Right lobe of liver (tissue), 6 donors: Measurements from ENCODE around the gene PPP3R1. TPM values are rescaled to one million over a fixed set of nuclear protein-coding genes. Genes with fewer than 3 reads are reported as not detected.

ENCODE experiments used
- ATAC-seq, 4 donors: fragments of 200-7000 bp; cut with Tn5 transposase; one replicate each; pipeline ENCODE4 v1.9.1; 2020; ENCODE audit warnings: mild to moderate bottlenecking in 4 of 4, moderate library complexity in 4 of 4
- DNase-seq, 3 donors: peaks; one replicate each; pipeline ENCODE4 v3.0.0-alpha.2; 2020
- H3K27ac ChIP-seq, 3 donors: fragments of 200-600 bp; one replicate each; pipeline ENCODE4 v1.8.0; 2022
- H3K27me3 ChIP-seq, 2 donors: fragments of 200-600 bp; one replicate each; pipeline ENCODE4 v1.8.0; 2022
- H3K36me3 ChIP-seq, 4 donors: fragments of 200-600 bp; sonication (generic) in 1 of 4; one replicate each; pipeline versions ENCODE4 v1.5.1 to v1.8.0; 2017 to 2022; ENCODE audit warnings: control low read depth in 1 of 4
- H3K4me1 ChIP-seq, 4 donors: fragments of 200-600 bp; sonication (generic) in 1 of 4; one replicate each; pipeline versions ENCODE4 v1.5.1 to v1.8.0; 2017 to 2022; ENCODE audit warnings: control low read depth in 1 of 4
- H3K4me3 ChIP-seq, 3 donors: fragments of 200-600 bp; one replicate each; pipeline ENCODE4 v1.8.0; 2022
- H3K9me3 ChIP-seq, 4 donors: fragments of 200-600 bp; sonication (generic) in 1 of 4; one replicate each; pipeline versions ENCODE4 v1.5.1 to v1.8.0; 2017 to 2022; ENCODE audit warnings: control low read depth in 1 of 4
- POLR2A ChIP-seq: fragments of 450-650 bp; IDR thresholded peaks from one replicate; pipeline ENCODE4 v1.6.1; 2017; ENCODE audit warnings: antibody characterized with exemption, mild to moderate bottlenecking
- WGBS: methylation state at CpG from one replicate; pipeline ENCODE4 v1.1.6; 2018; ENCODE audit warnings: low coverage, low lambda C conversion rate; ENCODE audit not compliant: insufficient coverage; ENCODE audit errors: missing lambda C conversion rate; 5-methylcytosine and 5-hydroxymethylcytosine counted together
- intact Hi-C, 2 donors: fragments of 100-400 bp; cut with DNase I; formaldehyde crosslinking; loops; one replicate each; pipeline versions ENCODE4 v1.11.2 to v1.14.1; 2022
- long read RNA-seq: library from polyadenylated mRNA; unstranded; transcript quantifications from one replicate; pipeline ENCODE4 v2.0.0, GENCODE V29; 2019
- total RNA-seq, 6 experiments: library from RNA; depleted of rRNA in 2 of 6; stranded (reverse); fragments of >200 nt in 2 of 6; fragmentation: NEBNext Ultra II Directional in 3 of 6; extraction: Animal tissue kit (Norgen Biotek cat#: 25700) in 3 of 6; gene quantifications; one replicate each; pipeline versions ENCODE4 v1.1.0 to v1.2.4, GENCODE V29; 2016 to 2023
- TF ChIP-seq, protein P1 (sequence below), 4 donors: fragments of 200-600 bp in 3 of 4; fragments of 450-650 bp in 1 of 4; IDR thresholded peaks; one replicate each; pipeline versions ENCODE4 v1.5.1 to v1.8.0; 2016 to 2022; ENCODE audit warnings: antibody characterized with exemption in 4 of 4, mild to moderate bottlenecking in 2 of 4
- donor health status: DM: no; HTN: yes; CAD: no.
- donor health status: DM: no; HTN: no; CAD: no.
- donor health status: DM: no; HTN: no; CAD: no.
- donor health status: DM: no; HTN: yes; CAD: no.
- donor health status: DM: no; HTN: yes; CAD: no.

Gene PPP3R1, protein sequence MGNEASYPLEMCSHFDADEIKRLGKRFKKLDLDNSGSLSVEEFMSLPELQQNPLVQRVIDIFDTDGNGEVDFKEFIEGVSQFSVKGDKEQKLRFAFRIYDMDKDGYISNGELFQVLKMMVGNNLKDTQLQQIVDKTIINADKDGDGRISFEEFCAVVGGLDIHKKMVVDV
- total RNA-seq = 10 to 100 TPM; 21.0 to 37.9 (median 27.2) TPM
- long read RNA-seq = 0 reads

DNA sequence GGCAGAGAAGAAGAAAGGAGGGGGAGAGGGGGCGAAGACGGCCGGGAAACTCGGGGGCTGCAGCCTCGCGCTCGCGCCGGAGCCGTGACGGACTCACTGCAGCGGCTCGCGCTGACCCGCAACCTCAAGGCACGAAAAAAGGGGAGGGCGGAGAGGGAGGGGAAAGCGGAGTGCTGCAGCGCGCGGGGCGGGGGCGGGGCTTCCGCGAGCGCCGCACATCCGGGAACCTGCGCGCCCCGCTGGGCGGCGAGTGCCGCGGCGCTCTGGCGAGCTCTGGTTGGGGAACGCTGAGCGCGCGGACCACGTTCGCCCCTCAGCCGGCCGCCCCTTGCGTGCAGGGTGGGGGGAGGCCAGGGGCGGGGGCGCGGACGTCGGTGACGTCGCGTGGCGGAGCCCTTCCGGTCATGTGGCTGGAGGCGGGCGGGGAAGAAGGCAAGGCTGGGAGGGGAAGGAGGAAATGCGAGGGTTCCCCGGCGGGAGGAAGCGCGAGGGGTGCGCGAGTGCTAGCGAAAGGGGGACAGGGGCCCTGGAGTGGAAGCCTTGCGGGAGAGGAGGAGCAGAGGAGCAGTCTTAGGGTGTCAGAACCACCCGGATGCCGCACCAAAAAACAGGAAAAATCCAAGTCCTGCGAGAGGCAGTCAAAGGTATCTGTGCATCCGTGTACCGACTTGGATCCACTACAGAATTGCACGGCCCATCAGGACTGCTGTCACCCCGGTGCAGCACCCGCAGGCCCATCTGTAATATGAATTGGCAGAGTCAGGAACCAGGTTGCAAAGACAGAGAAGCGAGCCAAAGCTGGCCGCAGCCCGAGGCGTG lies at the start of gene PPP3R1:
Gene PPP3R1, minus strand, starts transcription at position 133 of the 819 bp plus-strand sequence. CDS start 405 bp downstream, outside the sequence.
- Histone ChIP-seq H3K27ac (peak within 1 kb of the TSS; percentile 85 to 94 (median 88)), H3K36me3 (no peaks in the 10 kb centered on the region), H3K9me3 (no peaks in the 10 kb centered on the region), H3K27me3 (no peaks in the 10 kb centered on the region), H3K4me3 (peak within 1 kb of the TSS; percentile 54 to 70 (median 69)), H3K4me1 (peaks cover 0 to 27% (median 15%) of the 10 kb centered on the region in 4 donors)
- peak; percentile 89 to 96 (median 92) for ATAC-seq
- 2% methylated on average over 45 of the region's 79 CpGs for WGBS
- peak; percentile 92 for TF ChIP-seq POLR2A
- TF ChIP-seq, protein P1, sequence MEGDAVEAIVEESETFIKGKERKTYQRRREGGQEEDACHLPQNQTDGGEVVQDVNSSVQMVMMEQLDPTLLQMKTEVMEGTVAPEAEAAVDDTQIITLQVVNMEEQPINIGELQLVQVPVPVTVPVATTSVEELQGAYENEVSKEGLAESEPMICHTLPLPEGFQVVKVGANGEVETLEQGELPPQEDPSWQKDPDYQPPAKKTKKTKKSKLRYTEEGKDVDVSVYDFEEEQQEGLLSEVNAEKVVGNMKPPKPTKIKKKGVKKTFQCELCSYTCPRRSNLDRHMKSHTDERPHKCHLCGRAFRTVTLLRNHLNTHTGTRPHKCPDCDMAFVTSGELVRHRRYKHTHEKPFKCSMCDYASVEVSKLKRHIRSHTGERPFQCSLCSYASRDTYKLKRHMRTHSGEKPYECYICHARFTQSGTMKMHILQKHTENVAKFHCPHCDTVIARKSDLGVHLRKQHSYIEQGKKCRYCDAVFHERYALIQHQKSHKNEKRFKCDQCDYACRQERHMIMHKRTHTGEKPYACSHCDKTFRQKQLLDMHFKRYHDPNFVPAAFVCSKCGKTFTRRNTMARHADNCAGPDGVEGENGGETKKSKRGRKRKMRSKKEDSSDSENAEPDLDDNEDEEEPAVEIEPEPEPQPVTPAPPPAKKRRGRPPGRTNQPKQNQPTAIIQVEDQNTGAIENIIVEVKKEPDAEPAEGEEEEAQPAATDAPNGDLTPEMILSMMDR (IDR thresholded peaks at IDR 0.05) = no peak
- peak; percentile 97 to 98 (median 98) for DNase-seq
- intact Hi-C loops = no loop called here

DNA sequence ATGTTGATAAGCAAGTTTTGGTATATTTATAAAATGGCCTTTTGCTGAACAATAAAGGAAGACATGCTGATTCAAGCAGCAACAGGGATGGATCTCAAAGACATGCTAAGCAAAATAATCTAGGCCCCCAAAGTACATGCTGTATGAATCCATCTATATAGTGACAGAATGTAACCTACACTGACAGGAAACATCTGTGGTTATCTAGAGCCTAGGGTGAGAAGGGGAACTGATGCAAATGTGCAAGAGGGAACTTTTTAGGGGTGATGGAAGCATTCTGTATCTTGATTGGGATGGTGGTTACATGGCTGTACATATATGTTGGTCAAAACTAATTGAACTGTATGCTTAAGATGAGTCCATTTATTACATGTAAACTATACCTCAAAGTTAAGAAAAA lies 43.2 kb upstream of the PPP3R1 start:
- TF ChIP-seq POLR2A = no peak
- TF ChIP-seq, protein P1 (IDR thresholded peaks at IDR 0.05) = no peak
- H3K27me3 ChIP-seq = no peaks in the 10 kb centered on the region
- ATAC-seq (no peak), DNase-seq (no peak)
- H3K27ac ChIP-seq = no peak overlapping the region
- no peaks in the 10 kb centered on the region for H3K9me3 ChIP-seq
- no peaks in the 10 kb centered on the region for H3K36me3 ChIP-seq
- no peak overlapping the region for H3K4me3 ChIP-seq
- intact Hi-C loops = no loop called here
- no peaks in the 10 kb centered on the region for H3K4me1 ChIP-seq

- intact Hi-C loops = no loop called here
- Histone ChIP-seq H3K36me3 (no peaks in the 10 kb centered on the region), H3K4me1 (no peaks in the 10 kb centered on the region), H3K9me3 (no peaks in the 10 kb centered on the region), H3K27me3 (no peaks in the 10 kb centered on the region), H3K27ac (no peak overlapping the region), H3K4me3 (no peak overlapping the region)
- no peak for ATAC-seq
- no peak for TF ChIP-seq POLR2A
- TF ChIP-seq, protein P1 (IDR thresholded peaks at IDR 0.05) = no peak
- no peak for DNase-seq
- WGBS = 20% methylated on average over 2 of the region's 2 CpGs
These were observed 42.6 kb upstream of the PPP3R1 start for GRCh38 chr2:68294913-68295312.

DNA sequence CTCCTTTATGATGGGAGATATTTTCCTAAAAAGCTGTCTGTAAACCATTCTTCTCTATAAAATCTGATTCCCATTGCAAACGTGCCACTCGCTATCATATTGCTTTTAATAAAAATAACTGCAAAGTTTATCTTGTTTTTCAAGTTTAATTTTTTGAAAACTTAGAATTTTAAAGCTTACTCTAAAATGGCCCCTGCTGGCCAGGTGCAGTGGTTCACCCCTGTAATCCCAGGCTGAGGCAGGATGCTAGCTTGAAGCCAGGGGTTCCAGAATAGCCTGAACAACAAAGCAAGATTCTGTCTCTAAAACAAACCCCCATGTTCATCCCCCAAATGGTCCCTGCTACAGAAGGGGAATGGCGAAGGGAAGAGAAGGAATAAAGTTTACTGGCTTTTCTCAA lies 41.9 kb upstream of the PPP3R1 start:
- no peak for ATAC-seq
- intact Hi-C loops = no loop called here

More for the DNA sequence above, 41.9 kb upstream of the PPP3R1 start:
- 50% methylated on average over 3 of the region's 3 CpGs for WGBS
- no peaks in the 10 kb centered on the region for H3K4me1 ChIP-seq
- H3K27ac ChIP-seq = no peak overlapping the region
- no peaks in the 10 kb centered on the region for H3K9me3 ChIP-seq
- TF ChIP-seq, protein P1 (IDR thresholded peaks at IDR 0.05) = no peak
- no peak for TF ChIP-seq POLR2A
- H3K27me3 ChIP-seq = no peaks in the 10 kb centered on the region
- no peak for DNase-seq
- no peak overlapping the region for H3K4me3 ChIP-seq
- H3K36me3 ChIP-seq = no peaks in the 10 kb centered on the region
